ENCODE measurements around the gene ASB2.

DNA sequence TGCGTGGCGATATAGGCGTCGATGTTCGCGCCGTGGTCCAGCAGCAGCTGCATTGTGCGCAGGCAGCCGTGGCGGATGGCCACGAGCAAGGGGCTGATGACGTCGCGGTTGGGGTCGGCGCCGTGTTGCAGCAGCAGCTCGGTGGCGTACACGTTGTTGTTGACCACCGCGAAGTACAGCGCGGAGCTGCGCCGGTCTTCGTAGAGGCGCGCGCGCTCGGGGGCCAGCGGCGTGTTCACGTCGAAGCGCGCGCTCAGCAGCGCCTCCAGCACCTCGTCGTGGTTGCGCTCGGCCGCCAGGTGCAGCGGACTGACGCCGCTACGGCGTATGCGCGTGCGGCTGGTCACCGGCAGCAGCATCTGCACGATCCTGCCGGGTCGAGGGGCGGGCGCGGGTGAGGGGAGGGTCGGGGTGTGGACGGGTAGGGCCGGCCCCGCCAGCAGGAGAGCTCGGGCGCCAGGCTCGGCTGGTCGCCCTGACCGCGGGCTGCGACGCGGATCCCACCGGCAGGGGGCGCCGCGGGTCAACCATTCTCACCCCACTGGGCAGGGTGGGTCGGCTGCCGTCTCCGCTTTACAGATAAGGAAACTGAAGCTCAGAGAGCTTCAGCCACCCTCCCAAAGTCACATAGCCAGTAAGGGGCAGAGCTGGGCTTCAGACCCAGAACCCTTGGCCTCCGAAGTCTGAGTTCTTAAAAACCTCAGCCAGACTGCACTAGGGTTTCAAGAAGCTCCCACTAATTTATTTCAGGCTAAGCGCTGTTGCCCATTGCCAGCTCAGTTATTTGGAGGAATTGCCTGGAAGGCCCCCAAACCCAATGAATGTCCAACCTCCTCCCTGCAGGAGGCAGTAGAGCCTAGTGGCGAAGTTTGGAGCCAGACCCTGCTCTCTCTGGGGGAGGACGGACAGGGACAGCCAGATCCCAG, 36.8 kb downstream of the ASB2 start:
- TF ChIP-seq CTCF (IDR thresholded peaks at IDR 0.05 in 8 of 11, conservative IDR thresholded peaks at IDR 0.05 in 3 of 11) = peak; percentile 79 to 98 (median 94)
- TF ChIP-seq POLR2AphosphoS5 (IDR thresholded peaks at IDR 0.05) = peak in 2 of 3 donors; percentile 9 to 39
